ENCODE measurements around the gene ATP1A4. TPM values are rescaled to one million over a fixed set of nuclear protein-coding genes. Genes with fewer than 3 reads are reported as not detected.

Gene ATP1A4
- total RNA-seq, 2 experiments from 2014 or later: not detected

- no peaks in the 10 kb centered on the region for H3K9me3 Mint-ChIP-seq (ENCODE audit: insufficient read depth)
- CTCF ChIA-PET: interaction anchor here (0.6 kb wide), 1 partner anchor 95 kb away, joined by 3 read pairs; no protein-coding TSS in a partner anchor
- H3K4me3 Mint-ChIP-seq: no peak overlapping the region
- no peaks in the 10 kb centered on the region for H3K36me3 Mint-ChIP-seq (ENCODE audit: low read depth)
- H3K27ac Mint-ChIP-seq: no peak overlapping the region
- DNase-seq: no peak
- no peaks in the 10 kb centered on the region for H3K4me1 Mint-ChIP-seq (ENCODE audit: low read depth)
- POLR2A ChIA-PET: interaction anchor here (1.3 kb wide), 1 partner anchor 106 kb away, joined by 4 read pairs; the partner anchor contains the start of gene DCAF8
- H3K27me3 Mint-ChIP-seq (ENCODE audit: low read depth): peaks cover 29% of the 10 kb centered on the region
- no peak for ATAC-seq
Observed at GRCh38 chr1:160156361-160156760, 5.0 kb downstream of the ATP1A4 start.

GRCh38 chr1:160157174-160157573 is 5.8 kb downstream of the ATP1A4 start:
- no peak overlapping the region for H3K27ac Mint-ChIP-seq
- POLR2A ChIA-PET: interaction anchor here (1.3 kb wide), 1 partner anchor 105 kb away, joined by 4 read pairs; the partner anchor contains the start of gene DCAF8
- H3K9me3 Mint-ChIP-seq (ENCODE audit: insufficient read depth): no peaks in the 10 kb centered on the region
- ATAC-seq (no peak), DNase-seq (no peak)
- CTCF ChIA-PET: no interaction called here
- H3K36me3 Mint-ChIP-seq (ENCODE audit: low read depth): no peaks in the 10 kb centered on the region
- H3K4me1 Mint-ChIP-seq (ENCODE audit: low read depth): no peaks in the 10 kb centered on the region
- H3K27me3 Mint-ChIP-seq (ENCODE audit: low read depth): peaks cover 32% of the 10 kb centered on the region
- H3K4me3 Mint-ChIP-seq: no peak overlapping the region

- ChIA-PET CTCF (no interaction called here), POLR2A (no interaction called here)
- DNase-seq (no peak), ATAC-seq (no peak)
- H3K27ac Mint-ChIP-seq: no peak overlapping the region
- no peaks in the 10 kb centered on the region for H3K9me3 Mint-ChIP-seq (ENCODE audit: insufficient read depth)
- H3K27me3 Mint-ChIP-seq (ENCODE audit: low read depth): peaks cover 32% of the 10 kb centered on the region
- H3K36me3 Mint-ChIP-seq (ENCODE audit: low read depth): no peaks in the 10 kb centered on the region
- no peaks in the 10 kb centered on the region for H3K4me1 Mint-ChIP-seq (ENCODE audit: low read depth)
- H3K4me3 Mint-ChIP-seq: no peak overlapping the region
Observed at GRCh38 chr1:160158031-160158430, 6.6 kb downstream of the ATP1A4 start.

DNA sequence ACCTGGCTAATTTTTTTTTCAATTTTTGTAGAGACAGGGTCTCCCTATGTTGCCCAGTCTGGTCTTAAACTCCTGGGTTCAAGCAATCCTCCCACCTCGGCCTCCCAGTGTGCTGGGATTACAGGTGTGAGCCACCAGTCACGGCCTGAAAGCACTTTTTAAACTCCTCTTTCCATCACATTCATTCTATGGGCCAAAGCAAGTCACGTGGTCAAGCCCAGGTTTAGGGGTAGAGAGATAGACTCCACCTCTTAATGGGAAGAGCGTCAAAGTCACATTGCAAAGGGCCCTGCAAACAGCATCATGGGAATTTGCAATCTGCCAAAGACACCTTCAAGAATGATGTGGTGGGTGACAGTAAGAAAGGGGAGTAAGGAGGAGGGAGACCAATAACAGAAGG is 7.1 kb downstream of the ATP1A4 start:
- DNase-seq (no peak), ATAC-seq (no peak)
- no peak overlapping the region for H3K4me3 Mint-ChIP-seq
- ChIA-PET CTCF (no interaction called here), POLR2A (no interaction called here)
- H3K27me3 Mint-ChIP-seq (ENCODE audit: low read depth): peaks cover 34% of the 10 kb centered on the region
- peaks cover under 1% of the 10 kb centered on the region for H3K4me1 Mint-ChIP-seq (ENCODE audit: low read depth)
- H3K9me3 Mint-ChIP-seq (ENCODE audit: insufficient read depth): no peaks in the 10 kb centered on the region
- no peak overlapping the region for H3K27ac Mint-ChIP-seq
- H3K36me3 Mint-ChIP-seq (ENCODE audit: low read depth): no peaks in the 10 kb centered on the region

DNA sequence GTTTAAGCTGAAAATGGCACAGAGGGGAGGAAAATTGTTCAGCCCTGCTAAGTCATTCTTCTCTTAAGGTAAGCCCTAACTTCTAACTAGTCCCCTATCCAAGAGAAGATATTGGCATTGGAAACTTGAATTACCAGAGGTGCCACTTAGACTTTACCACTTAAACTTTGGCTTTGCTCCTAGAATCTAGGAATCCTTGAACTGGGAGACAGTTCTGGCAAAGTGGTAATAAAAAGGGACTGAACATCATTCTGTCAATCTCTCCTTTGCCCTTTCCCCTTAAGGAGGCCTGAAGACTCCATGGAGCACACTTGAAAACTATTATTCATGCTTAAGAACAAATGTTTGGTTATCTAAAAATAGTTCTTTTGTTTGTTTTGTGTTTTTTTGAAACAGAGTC is 8.4 kb downstream of the ATP1A4 start:
- Mint-ChIP-seq H3K9me3 (ENCODE audit: insufficient read depth) (no peaks in the 10 kb centered on the region), H3K36me3 (ENCODE audit: low read depth) (no peaks in the 10 kb centered on the region), H3K27me3 (ENCODE audit: low read depth) (peaks cover 37% of the 10 kb centered on the region), H3K27ac (no peak overlapping the region), H3K4me1 (ENCODE audit: low read depth) (peaks cover 2% of the 10 kb centered on the region), H3K4me3 (no peak overlapping the region)
- DNase-seq: no peak
- ChIA-PET CTCF (interaction anchor here (1.0 to 1.3 kb wide), 3 partner anchors 74 to 132 kb away, joined by 3 to 7 read pairs (median 3); no protein-coding TSS in a partner anchor), POLR2A (no interaction called here)
- no peak for ATAC-seq

DNA sequence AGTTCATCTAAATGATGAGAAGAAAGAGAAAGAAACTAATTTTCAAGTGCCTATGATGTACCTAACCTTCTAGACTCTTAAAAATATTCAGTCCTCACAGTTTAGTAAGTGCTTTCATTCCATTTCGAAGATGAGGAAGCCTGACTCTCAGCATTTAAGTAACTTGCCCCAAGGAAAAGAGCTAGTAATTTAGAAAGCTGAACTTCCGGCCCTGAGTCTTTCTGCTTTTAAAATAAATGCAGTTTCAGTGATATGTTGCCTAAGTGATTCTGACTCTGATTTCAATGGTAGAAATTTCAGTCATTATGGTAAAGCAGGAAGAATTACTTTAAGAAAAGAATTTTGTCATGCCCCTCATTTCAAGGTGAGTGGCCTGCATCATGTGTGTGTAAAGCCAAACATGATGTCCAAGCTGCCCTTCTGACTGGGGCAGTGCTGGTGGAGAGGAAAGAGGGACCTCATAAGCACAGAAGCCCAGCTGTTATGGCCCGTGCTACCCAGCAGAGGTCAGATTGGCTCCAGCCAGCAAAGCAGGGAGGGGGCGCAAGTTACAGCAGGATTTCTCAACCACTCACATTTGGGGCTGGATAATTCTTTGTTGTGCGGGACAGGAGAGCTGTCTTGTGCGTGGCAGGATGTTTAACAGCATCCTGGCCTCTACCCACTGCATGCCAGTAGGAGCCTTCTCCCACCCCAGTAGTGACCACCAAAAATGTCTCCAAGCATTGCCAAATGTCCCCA is 10.7 kb downstream of the ATP1A4 start:
- Mint-ChIP-seq H3K27ac (no peak overlapping the region), H3K4me1 (ENCODE audit: low read depth) (peaks cover 10% of the 10 kb centered on the region), H3K4me3 (no peak overlapping the region), H3K36me3 (ENCODE audit: low read depth) (no peaks in the 10 kb centered on the region), H3K27me3 (ENCODE audit: low read depth) (peaks cover 37% of the 10 kb centered on the region), H3K9me3 (ENCODE audit: insufficient read depth) (no peaks in the 10 kb centered on the region)
- ChIA-PET POLR2A (no interaction called here), CTCF (interaction anchor here (0.7 to 1.9 kb wide), 4 partner anchors 63 to 129 kb away, joined by 3 to 5 read pairs (median 4); no protein-coding TSS in a partner anchor)
- ATAC-seq: no peak
- no peak for DNase-seq

GRCh38 chr1:160162931-160163330 is 11.5 kb downstream of the ATP1A4 start:
- H3K36me3 Mint-ChIP-seq (ENCODE audit: low read depth): no peaks in the 10 kb centered on the region
- peaks cover 11% of the 10 kb centered on the region for H3K4me1 Mint-ChIP-seq (ENCODE audit: low read depth)
- H3K4me3 Mint-ChIP-seq: no peak overlapping the region
- no peak for ATAC-seq
- POLR2A ChIA-PET: no interaction called here
- H3K9me3 Mint-ChIP-seq (ENCODE audit: insufficient read depth): no peaks in the 10 kb centered on the region
- CTCF ChIA-PET: interaction anchor here (0.7 to 1.9 kb wide), 3 partner anchors 64 to 128 kb away, joined by 3 to 5 read pairs (median 4); no protein-coding TSS in a partner anchor
- peaks cover 33% of the 10 kb centered on the region for H3K27me3 Mint-ChIP-seq (ENCODE audit: low read depth)
- DNase-seq: no peak
- H3K27ac Mint-ChIP-seq: no peak overlapping the region

GRCh38 chr1:160163615-160164014 is 12.2 kb downstream of the ATP1A4 start:
- POLR2A ChIA-PET: no interaction called here
- peaks cover 31% of the 10 kb centered on the region for H3K27me3 Mint-ChIP-seq (ENCODE audit: low read depth)
- no peak for DNase-seq
- no peaks in the 10 kb centered on the region for H3K36me3 Mint-ChIP-seq (ENCODE audit: low read depth)
- CTCF ChIA-PET: interaction anchor here (1.2 to 1.9 kb wide), 3 partner anchors 89 to 128 kb away, joined by 4 to 5 read pairs (median 4); no protein-coding TSS in a partner anchor
- no peak for ATAC-seq
- no peak overlapping the region for H3K27ac Mint-ChIP-seq
- no peaks in the 10 kb centered on the region for H3K9me3 Mint-ChIP-seq (ENCODE audit: insufficient read depth)
- peaks cover 11% of the 10 kb centered on the region for H3K4me1 Mint-ChIP-seq (ENCODE audit: low read depth)
- no peak overlapping the region for H3K4me3 Mint-ChIP-seq

GRCh38 chr1:160164121-160164520 is 12.7 kb downstream of the ATP1A4 start:
- no peaks in the 10 kb centered on the region for H3K9me3 Mint-ChIP-seq (ENCODE audit: insufficient read depth)
- DNase-seq (no peak), ATAC-seq (no peak)
- H3K4me3 Mint-ChIP-seq: no peak overlapping the region
- H3K36me3 Mint-ChIP-seq (ENCODE audit: low read depth): no peaks in the 10 kb centered on the region
- CTCF ChIA-PET: interaction anchor here (1.2 to 1.5 kb wide), 2 partner anchors 88 to 118 kb away, joined by 4 read pairs; no protein-coding TSS in a partner anchor
- peaks cover 14% of the 10 kb centered on the region for H3K4me1 Mint-ChIP-seq (ENCODE audit: low read depth)
- POLR2A ChIA-PET: no interaction called here
- no peak overlapping the region for H3K27ac Mint-ChIP-seq
- H3K27me3 Mint-ChIP-seq (ENCODE audit: low read depth): peaks cover 29% of the 10 kb centered on the region

DNA sequence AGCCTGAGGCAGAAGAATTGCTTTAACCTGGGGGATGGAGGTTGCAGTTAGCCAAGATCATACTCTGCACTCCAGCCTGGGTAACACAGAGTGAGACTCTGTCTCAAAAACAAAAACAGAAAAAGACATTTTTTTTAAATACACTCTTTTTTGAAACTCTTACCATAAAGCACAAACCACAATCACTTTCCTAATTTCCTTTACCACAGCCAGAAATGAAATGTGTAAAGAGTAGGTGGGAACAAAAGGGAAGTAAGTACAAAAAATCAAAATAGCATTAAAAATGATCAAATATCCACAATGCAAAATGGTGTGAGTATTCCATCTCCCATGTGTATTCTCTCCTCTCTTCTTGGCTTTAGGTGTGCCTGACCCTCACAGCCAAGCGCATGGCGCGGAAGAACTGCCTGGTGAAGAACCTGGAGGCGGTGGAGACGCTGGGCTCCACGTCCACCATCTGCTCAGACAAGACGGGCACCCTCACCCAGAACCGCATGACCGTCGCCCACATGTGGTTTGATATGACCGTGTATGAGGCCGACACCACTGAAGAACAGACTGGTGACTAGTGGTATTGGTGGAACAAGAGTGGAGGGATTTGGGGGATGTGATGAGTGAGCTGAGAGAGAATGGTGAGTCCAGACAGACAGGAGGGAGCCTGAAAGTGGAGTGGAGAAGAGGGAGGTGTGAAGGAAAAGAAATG is 14.9 kb downstream of the ATP1A4 start:
- CTCF ChIA-PET: interaction anchor here (1.3 to 1.5 kb wide), 4 partner anchors 11 to 86 kb away, joined by 3 to 6 read pairs (median 4); no protein-coding TSS in a partner anchor
- Mint-ChIP-seq H3K27ac (no peak overlapping the region), H3K9me3 (ENCODE audit: insufficient read depth) (no peaks in the 10 kb centered on the region), H3K27me3 (ENCODE audit: low read depth) (peaks cover 24% of the 10 kb centered on the region), H3K36me3 (ENCODE audit: low read depth) (no peaks in the 10 kb centered on the region), H3K4me3 (no peak overlapping the region), H3K4me1 (ENCODE audit: low read depth) (peaks cover 26% of the 10 kb centered on the region)
- POLR2A ChIA-PET: no interaction called here
- ATAC-seq: no peak
- DNase-seq: no peak

DNA sequence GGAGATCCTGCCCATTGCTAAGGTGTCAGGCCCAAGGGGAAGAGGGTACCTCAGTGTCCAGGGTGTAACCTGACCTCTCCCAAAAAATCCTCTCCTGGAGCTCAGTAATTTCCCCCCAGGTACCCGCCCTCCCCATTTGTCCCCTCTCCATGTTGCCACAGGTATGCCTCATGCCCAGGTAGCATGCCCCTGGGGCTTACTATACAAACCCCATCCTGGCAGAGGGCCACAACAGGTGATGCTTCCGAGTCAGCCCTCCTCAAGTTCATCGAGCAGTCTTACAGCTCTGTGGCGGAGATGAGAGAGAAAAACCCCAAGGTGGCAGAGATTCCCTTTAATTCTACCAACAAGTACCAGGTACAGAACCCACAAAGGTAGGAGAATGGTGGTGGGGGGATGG is 15.7 kb downstream of the ATP1A4 start:
- ChIA-PET CTCF (interaction anchor here (1.0 to 1.5 kb wide), 4 partner anchors 12 to 210 kb away, joined by 3 to 6 read pairs (median 4); no protein-coding TSS in a partner anchor), POLR2A (no interaction called here)
- Mint-ChIP-seq H3K27ac (no peak overlapping the region), H3K4me3 (no peak overlapping the region), H3K27me3 (ENCODE audit: low read depth) (peaks cover 25% of the 10 kb centered on the region), H3K4me1 (ENCODE audit: low read depth) (peaks cover 26% of the 10 kb centered on the region), H3K36me3 (ENCODE audit: low read depth) (no peaks in the 10 kb centered on the region), H3K9me3 (ENCODE audit: insufficient read depth) (no peaks in the 10 kb centered on the region)
- ATAC-seq (no peak), DNase-seq (no peak)

DNA sequence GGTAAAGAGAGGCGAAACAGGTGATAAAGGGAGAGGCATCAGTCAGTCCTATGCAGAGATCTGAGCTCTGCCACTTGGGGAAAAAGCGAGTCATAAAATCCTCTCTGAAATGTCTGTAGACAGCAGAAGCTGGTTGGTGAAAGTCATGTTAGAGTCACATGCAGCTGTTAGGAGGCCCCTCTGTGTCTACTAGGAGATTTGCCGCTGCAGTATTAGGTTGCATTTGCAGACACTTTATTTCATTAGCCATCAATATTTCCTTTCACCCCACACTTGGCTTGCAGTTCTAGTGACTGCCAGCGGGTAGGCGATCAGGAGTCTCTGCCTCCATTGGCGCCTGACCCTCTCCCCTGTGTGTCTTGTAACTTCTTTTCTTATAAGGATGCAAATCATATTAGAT is 16.2 kb downstream of the ATP1A4 start:
- ChIA-PET CTCF (interaction anchor here (1.0 to 1.5 kb wide), 4 partner anchors 13 to 210 kb away, joined by 3 to 6 read pairs (median 4); no protein-coding TSS in a partner anchor), POLR2A (no interaction called here)
- Mint-ChIP-seq H3K27me3 (ENCODE audit: low read depth) (peaks cover 29% of the 10 kb centered on the region), H3K27ac (no peak overlapping the region), H3K4me3 (no peak overlapping the region), H3K9me3 (ENCODE audit: insufficient read depth) (no peaks in the 10 kb centered on the region), H3K36me3 (ENCODE audit: low read depth) (no peaks in the 10 kb centered on the region), H3K4me1 (ENCODE audit: low read depth) (peaks cover 26% of the 10 kb centered on the region)
- DNase-seq (no peak), ATAC-seq (peak; percentile 46)
